Muscle layer of colon (tissue), 2 donors: ENCODE data around the gene SEC14L6.
"Not testable (repeated sequence)": the region's sequence is repeated elsewhere in the genome, so short reads cannot be mapped to it uniquely, and the experiment has no call there.

Source experiments
- H3K27ac ChIP-seq: one replicate; pipeline ENCODE4 v1.7.0; 2013; ENCODE audit warnings: low read depth, mild to moderate bottlenecking, low read length, moderate library complexity
- H3K27me3 ChIP-seq, 2 donors: one replicate each; pipeline ENCODE4 v1.7.0; 2013; ENCODE audit warnings: low read length in 2 of 2, mild to moderate bottlenecking in 2 of 2; ENCODE audit not compliant: insufficient read depth in 2 of 2, control insufficient read depth in 1 of 2
- H3K36me3 ChIP-seq: one replicate; pipeline ENCODE4 v1.7.0; 2013; ENCODE audit warnings: mild to moderate bottlenecking, low read length; ENCODE audit not compliant: insufficient read depth
- H3K4me1 ChIP-seq: one replicate; pipeline ENCODE4 v1.7.0; 2013; ENCODE audit warnings: mild to moderate bottlenecking, low read length; ENCODE audit not compliant: insufficient read depth
- H3K4me3 ChIP-seq, 2 donors: one replicate each; pipeline ENCODE4 v1.7.0; 2013; ENCODE audit warnings: low read length in 2 of 2, low read depth in 1 of 2, mild to moderate bottlenecking in 1 of 2, moderate library complexity in 1 of 2
- H3K9ac ChIP-seq: one replicate; pipeline ENCODE4 v1.7.0; 2013; ENCODE audit warnings: low read length
- H3K9me3 ChIP-seq: one replicate; pipeline ENCODE4 v1.7.0; 2013; ENCODE audit warnings: mild to moderate bottlenecking, low read length
- donor health status: abdominal sarcoma.
- donor health status: Adenocarcinoma of cecum.

Gene SEC14L6

GRCh38 chr22:30552719-30553118, 6.2 kb upstream of the SEC14L6 start:
- no peak overlapping the region for H3K4me3 ChIP-seq
- H3K9me3 ChIP-seq, result no peaks in the 10 kb centered on the region
- H3K4me1 ChIP-seq, result no peaks in the 10 kb centered on the region
- H3K27ac ChIP-seq, result no peak overlapping the region
- H3K9ac ChIP-seq, result no peak overlapping the region
- no peaks in the 10 kb centered on the region for H3K36me3 ChIP-seq
- no peaks in the 10 kb centered on the region for H3K27me3 ChIP-seq

- not testable (repeated sequence) for H3K36me3 ChIP-seq, H3K4me1 ChIP-seq, H3K9ac ChIP-seq, H3K27me3 ChIP-seq, H3K27ac ChIP-seq, H3K4me3 ChIP-seq, H3K9me3 ChIP-seq
Observed at GRCh38 chr22:30551813-30552212, 5.3 kb upstream of the SEC14L6 start.

- H3K27me3 ChIP-seq, result peaks cover 0 to 24% of the 10 kb centered on the region in 2 donors
- no peaks in the 10 kb centered on the region for H3K36me3 ChIP-seq
- H3K27ac ChIP-seq, result no peak overlapping the region
- H3K4me1 ChIP-seq, result no peaks in the 10 kb centered on the region
- H3K9ac ChIP-seq, result no peak overlapping the region
- H3K4me3 ChIP-seq, result no peak overlapping the region
- H3K9me3 ChIP-seq, result no peaks in the 10 kb centered on the region
Observed at GRCh38 chr22:30547188-30547587, 647 bp upstream of the SEC14L6 start.

- Histone ChIP-seq H3K4me3 (no peak overlapping the region), H3K9ac (no peak overlapping the region), H3K27ac (no peak overlapping the region), H3K4me1 (no peaks in the 10 kb centered on the region), H3K36me3 (no peaks in the 10 kb centered on the region), H3K27me3 (peaks cover 0 to 33% of the 10 kb centered on the region in 2 donors), H3K9me3 (no peaks in the 10 kb centered on the region)
Observed at GRCh38 chr22:30542811-30543188, 3.7 kb downstream of the SEC14L6 start.

GRCh38 chr22:30541961-30542810, 4.4 kb downstream of the SEC14L6 start:
- no peaks in the 10 kb centered on the region for H3K36me3 ChIP-seq
- H3K27ac ChIP-seq, result no peak overlapping the region
- peak overlapping the region in 1 of 2 donors; percentile 6 for H3K4me3 ChIP-seq
- H3K9ac ChIP-seq, result no peak overlapping the region
- H3K27me3 ChIP-seq, result peaks cover 0 to 33% of the 10 kb centered on the region in 2 donors
- H3K9me3 ChIP-seq, result no peaks in the 10 kb centered on the region
- H3K4me1 ChIP-seq, result no peaks in the 10 kb centered on the region

GRCh38 chr22:30541511-30541910, 5.0 kb downstream of the SEC14L6 start:
- peaks cover 0 to 33% of the 10 kb centered on the region in 2 donors for H3K27me3 ChIP-seq
- not testable (repeated sequence) for H3K36me3 ChIP-seq, H3K9ac ChIP-seq, H3K4me3 ChIP-seq, H3K27ac ChIP-seq, H3K4me1 ChIP-seq, H3K9me3 ChIP-seq

- Histone ChIP-seq H3K27ac (no peak overlapping the region), H3K4me3 (no peak overlapping the region), H3K36me3 (no peaks in the 10 kb centered on the region), H3K9me3 (no peaks in the 10 kb centered on the region), H3K4me1 (no peaks in the 10 kb centered on the region), H3K27me3 (peaks cover 0 to 24% of the 10 kb centered on the region in 2 donors), H3K9ac (no peak overlapping the region)
Observed at GRCh38 chr22:30539368-30539767, 7.2 kb downstream of the SEC14L6 start.

GRCh38 chr22:30538280-30538679, 8.3 kb downstream of the SEC14L6 start:
- no peaks in the 10 kb centered on the region for H3K4me1 ChIP-seq
- H3K27me3 ChIP-seq, result peaks cover 0 to 17% of the 10 kb centered on the region in 2 donors
- H3K4me3 ChIP-seq, result no peak overlapping the region
- H3K9ac ChIP-seq, result no peak overlapping the region
- no peaks in the 10 kb centered on the region for H3K36me3 ChIP-seq
- H3K27ac ChIP-seq, result no peak overlapping the region
- no peaks in the 10 kb centered on the region for H3K9me3 ChIP-seq

- Histone ChIP-seq H3K9me3 (no peaks in the 10 kb centered on the region), H3K9ac (no peak overlapping the region), H3K4me3 (no peak overlapping the region), H3K27ac (no peak overlapping the region), H3K27me3 (peaks cover 0 to 9% of the 10 kb centered on the region in 2 donors), H3K36me3 (no peaks in the 10 kb centered on the region), H3K4me1 (no peaks in the 10 kb centered on the region)
Observed at GRCh38 chr22:30537083-30537731, 9.3 kb downstream of the SEC14L6 start.

- Histone ChIP-seq H3K4me3 (no peak overlapping the region), H3K36me3 (no peaks in the 10 kb centered on the region), H3K4me1 (no peaks in the 10 kb centered on the region), H3K27ac (no peak overlapping the region), H3K9ac (no peak overlapping the region), H3K9me3 (no peaks in the 10 kb centered on the region), H3K27me3 (no peaks in the 10 kb centered on the region)
Observed at GRCh38 chr22:30535182-30535581, 11.4 kb downstream of the SEC14L6 start.

GRCh38 chr22:30531651-30532608, 14.6 kb downstream of the SEC14L6 start:
- Histone ChIP-seq H3K27ac (no peak overlapping the region), H3K27me3 (no peaks in the 10 kb centered on the region), H3K9me3 (no peaks in the 10 kb centered on the region), H3K4me3 (no peak overlapping the region), H3K4me1 (no peaks in the 10 kb centered on the region), H3K36me3 (no peaks in the 10 kb centered on the region), H3K9ac (no peak overlapping the region)
